DND-41 (cell line): ENCODE results near the gene ZSCAN31.

ENCODE experiments used
- EZH2 ChIP-seq: IDR thresholded peaks from 3 replicates; pipeline ENCODE4 v1.6.1; 2012; ENCODE audit warnings: borderline replicate concordance, low read depth, mild to moderate bottlenecking, moderate library complexity, low read length, inconsistent platforms; ENCODE audit not compliant: severe bottlenecking
- TF ChIP-seq, protein P1 (sequence below): IDR thresholded peaks from 2 replicates; pipeline ENCODE4 v1.5.1; 2012; ENCODE audit warnings: borderline replicate concordance, low read length, moderate library complexity, mild to moderate bottlenecking; ENCODE audit not compliant: poor library complexity, severe bottlenecking; ENCODE audit errors: extremely low read depth

DNA sequence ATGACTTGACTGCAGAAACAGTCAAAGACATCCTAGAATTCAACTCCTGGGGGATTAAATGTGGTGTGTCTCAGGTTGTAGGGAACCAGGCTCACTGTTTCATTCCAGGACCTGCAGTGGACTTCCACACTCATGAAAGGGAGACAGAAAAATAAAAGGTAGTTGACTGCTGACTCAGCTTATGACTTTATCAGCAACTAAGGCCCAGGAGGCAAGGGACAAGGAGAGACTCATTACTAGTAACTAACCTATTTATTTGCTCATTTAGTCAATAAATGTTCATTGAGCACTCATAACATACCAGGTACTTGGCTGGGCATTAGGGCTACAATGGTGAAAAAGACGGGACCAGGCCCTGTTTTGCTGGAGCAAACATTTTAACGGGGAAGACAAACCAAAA is 2.9 kb downstream of the ZSCAN31 start:
- TF ChIP-seq EZH2: no peak
- TF ChIP-seq, protein P1, sequence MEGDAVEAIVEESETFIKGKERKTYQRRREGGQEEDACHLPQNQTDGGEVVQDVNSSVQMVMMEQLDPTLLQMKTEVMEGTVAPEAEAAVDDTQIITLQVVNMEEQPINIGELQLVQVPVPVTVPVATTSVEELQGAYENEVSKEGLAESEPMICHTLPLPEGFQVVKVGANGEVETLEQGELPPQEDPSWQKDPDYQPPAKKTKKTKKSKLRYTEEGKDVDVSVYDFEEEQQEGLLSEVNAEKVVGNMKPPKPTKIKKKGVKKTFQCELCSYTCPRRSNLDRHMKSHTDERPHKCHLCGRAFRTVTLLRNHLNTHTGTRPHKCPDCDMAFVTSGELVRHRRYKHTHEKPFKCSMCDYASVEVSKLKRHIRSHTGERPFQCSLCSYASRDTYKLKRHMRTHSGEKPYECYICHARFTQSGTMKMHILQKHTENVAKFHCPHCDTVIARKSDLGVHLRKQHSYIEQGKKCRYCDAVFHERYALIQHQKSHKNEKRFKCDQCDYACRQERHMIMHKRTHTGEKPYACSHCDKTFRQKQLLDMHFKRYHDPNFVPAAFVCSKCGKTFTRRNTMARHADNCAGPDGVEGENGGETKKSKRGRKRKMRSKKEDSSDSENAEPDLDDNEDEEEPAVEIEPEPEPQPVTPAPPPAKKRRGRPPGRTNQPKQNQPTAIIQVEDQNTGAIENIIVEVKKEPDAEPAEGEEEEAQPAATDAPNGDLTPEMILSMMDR: no peak
